PC-3 (cell line): ENCODE measurements around the gene HORMAD1.

ENCODE experiments used
- CTCF ChIP-seq: fragments of 300-600 bp; sonication (generic); conservative IDR thresholded peaks from 2 replicates; pipeline ENCODE4 v1.5.1; 2017; ENCODE audit warnings: antibody characterized with exemption, low read depth, mild to moderate bottlenecking, low read length
- EZH2 ChIP-seq: fragments of 300-600 bp; sonication (generic); IDR thresholded peaks from one replicate; pipeline ENCODE4 v1.6.1; 2017; ENCODE audit warnings: antibody characterized with exemption, mild to moderate bottlenecking, low read length; ENCODE audit not compliant: unreplicated experiment
- EZH2phosphoT487 ChIP-seq: fragments of 300-600 bp; sonication (generic); IDR thresholded peaks from 2 replicates; pipeline ENCODE4 v1.6.1; 2018; ENCODE audit warnings: mild to moderate bottlenecking, antibody characterized with exemption, low read length, borderline replicate concordance

- TF ChIP-seq EZH2 (no peak), CTCF (no peak), EZH2phosphoT487 (no peak)
Observed at GRCh38 chr1:150674881-150675280, 45.8 kb downstream of the HORMAD1 start.
